ENCODE measurements around the gene NPBWR2.
"Not testable (repeated sequence)": the region's sequence is repeated elsewhere in the genome, so short reads cannot be mapped to it uniquely, and the experiment has no call there.

Gene NPBWR2

DNA sequence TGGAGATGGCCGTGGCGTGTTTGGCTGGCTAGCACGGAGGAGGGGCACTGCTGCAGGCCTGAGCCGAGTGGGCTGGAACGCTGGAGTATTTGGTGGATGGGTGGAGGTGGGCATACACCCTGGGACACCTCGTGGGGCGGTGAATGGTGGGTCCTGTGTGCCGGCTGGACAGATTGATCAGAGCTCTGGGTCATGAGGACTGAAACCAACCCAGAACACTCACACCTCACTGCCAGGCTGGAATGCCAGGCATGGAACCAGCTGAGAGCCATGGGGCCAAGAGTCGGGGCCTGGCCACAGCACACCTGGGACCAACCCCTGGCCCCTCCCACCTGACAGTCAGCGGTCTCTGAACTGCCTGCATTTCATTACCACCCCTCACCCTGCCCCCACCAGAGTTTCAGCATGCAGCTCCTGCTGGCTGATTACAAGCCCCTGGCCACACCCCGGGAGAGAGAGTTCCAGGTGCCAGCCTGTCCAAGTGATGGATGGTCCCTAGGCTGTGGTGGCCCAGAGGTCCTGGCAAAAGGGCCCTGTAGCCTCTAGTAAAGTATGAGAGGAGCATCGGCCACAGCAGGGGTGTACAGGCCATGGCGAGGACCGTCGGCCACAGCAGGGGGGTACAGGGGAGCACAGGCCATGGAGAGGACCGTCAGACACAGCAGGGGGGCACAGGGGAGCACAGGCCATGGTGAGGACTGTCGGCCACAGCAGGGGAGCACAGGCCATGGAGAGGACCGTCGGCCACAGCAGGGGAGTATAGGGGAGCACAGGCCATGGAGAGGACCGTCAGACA, 3.3 kb downstream of the NPBWR2 start:
- no peak for DNase-seq (ENCODE audit: low read depth, low spot score)

- DNase-seq (ENCODE audit: low read depth, low spot score): no peak
Observed at GRCh38 chr20:64102647-64103354, 4.6 kb downstream of the NPBWR2 start.

GRCh38 chr20:64101731-64102621, 5.4 kb downstream of the NPBWR2 start:
- peak; percentile 47 for DNase-seq (ENCODE audit: low read depth, low spot score)

GRCh38 chr20:64100946-64101688, 6.2 kb downstream of the NPBWR2 start:
- no peak for DNase-seq (ENCODE audit: low read depth, low spot score)

- no peak for DNase-seq (ENCODE audit: low read depth, low spot score)
Observed at GRCh38 chr20:64100566-64100888, 6.8 kb downstream of the NPBWR2 start.

GRCh38 chr20:64099880-64100565, 7.3 kb downstream of the NPBWR2 start:
- no peak for DNase-seq (ENCODE audit: low read depth, low spot score)

GRCh38 chr20:64099086-64099786, 8.1 kb downstream of the NPBWR2 start:
- DNase-seq (ENCODE audit: low read depth, low spot score): no peak

- DNase-seq (ENCODE audit: low read depth, low spot score): no peak
Observed at GRCh38 chr20:64098471-64099013, 8.8 kb downstream of the NPBWR2 start.

- DNase-seq (ENCODE audit: low read depth, low spot score): no peak
Observed at GRCh38 chr20:64096535-64096934, 10.8 kb downstream of the NPBWR2 start.

DNA sequence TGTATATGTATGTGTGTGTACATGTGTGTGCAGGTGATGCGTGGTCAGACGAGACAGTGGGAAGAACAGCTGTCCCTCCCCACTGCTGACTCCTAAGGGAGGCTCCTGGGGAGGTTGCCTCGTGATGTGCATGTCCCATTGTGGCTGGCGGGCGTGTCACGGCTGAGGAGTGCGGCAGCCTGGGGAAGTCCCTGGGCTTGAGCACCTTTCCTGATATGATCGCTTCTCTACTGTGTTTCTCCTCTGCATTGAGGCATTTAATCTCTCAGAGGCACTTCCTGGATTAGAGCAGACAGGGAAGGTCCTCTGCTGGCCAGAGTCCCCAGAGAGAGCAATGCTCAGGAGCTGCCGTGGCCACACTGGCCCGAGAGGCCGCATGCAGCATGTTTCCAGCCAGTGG, 11.4 kb downstream of the NPBWR2 start:
- no peak for DNase-seq (ENCODE audit: low read depth, low spot score)

- no peak for DNase-seq (ENCODE audit: low read depth, low spot score)
Observed at GRCh38 chr20:64095455-64095854, 11.9 kb downstream of the NPBWR2 start.

GRCh38 chr20:64093013-64093503, 14.3 kb downstream of the NPBWR2 start:
- no peak for DNase-seq (ENCODE audit: low read depth, low spot score)

GRCh38 chr20:64092258-64093012, 14.9 kb downstream of the NPBWR2 start:
- DNase-seq (ENCODE audit: low read depth, low spot score): no peak

- DNase-seq (ENCODE audit: low read depth, low spot score): no peak
Observed at GRCh38 chr20:64091770-64092169, 15.6 kb downstream of the NPBWR2 start.

- DNase-seq (ENCODE audit: low read depth, low spot score): no peak
Observed at GRCh38 chr20:64091340-64091739, 16.0 kb downstream of the NPBWR2 start.

DNA sequence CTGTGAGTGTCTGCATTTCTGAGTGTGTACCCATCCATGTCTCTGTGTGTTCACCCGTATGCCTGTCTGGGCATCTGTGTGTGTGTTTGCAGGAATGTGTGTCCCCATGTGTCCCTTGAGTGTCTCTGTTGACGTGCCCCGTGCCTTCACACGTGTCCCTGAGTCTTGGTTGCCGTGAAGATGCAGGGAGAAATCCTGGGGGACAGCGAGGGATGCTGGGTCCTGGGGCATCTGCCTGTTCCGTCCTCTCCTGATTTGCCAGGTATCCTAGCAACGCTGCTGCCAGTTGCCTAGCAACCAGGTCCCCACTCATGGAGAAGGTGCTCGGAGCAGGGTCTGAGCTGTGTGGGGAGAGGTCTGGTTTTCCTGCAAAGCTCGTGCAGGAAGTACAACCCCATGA, 17.2 kb downstream of the NPBWR2 start:
- DNase-seq (ENCODE audit: low read depth, low spot score): no peak

DNA sequence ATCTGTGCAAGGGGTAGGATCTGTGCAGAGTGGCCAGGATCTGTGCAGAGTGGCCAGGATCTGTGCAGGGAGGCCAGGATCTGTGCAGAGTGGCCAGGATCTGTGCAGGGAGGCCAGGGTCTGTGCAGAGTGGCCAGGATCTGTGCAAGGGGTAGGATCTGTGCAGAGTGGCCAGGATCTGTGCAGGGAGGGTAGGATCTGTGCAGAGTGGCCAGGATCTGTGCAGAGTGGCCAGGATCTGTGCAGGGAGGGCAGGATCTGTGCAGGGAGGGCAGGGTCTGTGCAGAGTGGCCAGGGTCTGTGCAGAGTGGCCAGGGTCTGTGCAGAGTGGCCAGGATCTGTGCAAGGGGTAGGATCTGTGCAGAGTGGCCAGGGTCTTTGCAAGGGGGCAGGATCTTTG, 18.8 kb downstream of the NPBWR2 start:
- not testable (repeated sequence) for DNase-seq (ENCODE audit: low read depth, low spot score)

DNA sequence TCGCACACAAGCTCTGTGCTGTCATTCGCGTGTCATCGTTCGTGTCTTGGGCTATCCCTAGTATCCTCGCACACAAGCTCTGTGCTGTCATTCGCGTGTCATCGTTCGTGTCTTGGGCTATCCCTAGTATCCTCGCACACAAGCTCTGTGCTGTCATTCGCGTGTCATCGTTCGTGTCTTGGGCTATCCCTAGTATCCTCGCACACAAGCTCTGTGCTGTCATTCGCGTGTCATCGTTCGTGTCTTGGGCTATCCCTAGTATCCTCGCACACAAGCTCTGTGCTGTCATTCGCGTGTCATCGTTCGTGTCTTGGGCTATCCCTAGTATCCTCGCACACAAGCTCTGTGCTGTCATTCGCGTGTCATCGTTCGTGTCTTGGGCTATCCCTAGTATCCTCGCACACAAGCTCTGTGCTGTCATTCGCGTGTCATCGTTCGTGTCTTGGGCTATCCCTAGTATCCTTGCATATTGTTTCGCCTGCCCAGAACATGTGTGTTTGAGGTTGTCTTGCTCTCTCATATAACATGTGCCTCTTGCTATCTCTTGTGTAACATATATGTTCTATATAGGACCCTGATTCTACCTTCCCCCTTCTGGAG, 20.0 kb downstream of the NPBWR2 start:
- not testable (repeated sequence) for DNase-seq (ENCODE audit: low read depth, low spot score)

GRCh38 chr20:64086801-64087200, 20.6 kb downstream of the NPBWR2 start:
- DNase-seq (ENCODE audit: low read depth, low spot score): no peak

Measured in activated naive CD8-positive, alpha-beta T cell treated with anti-CD3 and anti-CD28 coated beads, Interleukin-2, amount 50 U/mL, for 16 hours (primary cell).